SK-N-SH treated with all-trans-retinoic acid at 6 μM for 48 hours (cell line): ENCODE measurements around the gene COL24A1.

Source experiments
- ATAC-seq: fragments of 200-7000 bp; cut with Tn5 transposase; 3 replicates; pipeline ENCODE4 v1.9.1; 2020; ENCODE audit warnings: mild to moderate bottlenecking, moderate library complexity
- ARNTL ChIP-seq: fragments of 450-650 bp; formaldehyde crosslinking; IDR thresholded peaks from 2 replicates; pipeline ENCODE4 v1.5.0; 2020; ENCODE audit warnings: low read depth, mild to moderate bottlenecking, moderate library complexity, borderline replicate concordance
- BACH2 ChIP-seq: fragments of 250-450 bp; sonication (Bioruptor Pico); IDR thresholded peaks from 2 replicates; pipeline ENCODE4 v1.9.0; 2021; ENCODE audit warnings: mild to moderate bottlenecking, borderline replicate concordance
- ESRRG ChIP-seq: fragments of 250-450 bp; sonication (Bioruptor Pico); IDR thresholded peaks from 2 replicates; pipeline ENCODE4 v1.6.1; 2021; ENCODE audit warnings: mild to moderate bottlenecking
- ISL1 ChIP-seq: fragments of 250-450 bp; sonication (Bioruptor Pico); IDR thresholded peaks from 2 replicates; pipeline ENCODE4 v2.1.2; 2022; ENCODE audit warnings: mild to moderate bottlenecking, moderate library complexity
- OSR1 ChIP-seq: fragments of 250-450 bp; sonication (Bioruptor Pico); IDR thresholded peaks from 2 replicates; pipeline ENCODE4 v1.8.0; 2022; ENCODE audit warnings: moderate library complexity, mild to moderate bottlenecking, inconsistent platforms
- PPARA ChIP-seq: fragments of 250-450 bp; sonication (Bioruptor Pico); IDR thresholded peaks from 2 replicates; pipeline ENCODE4 v1.5.0; 2020; ENCODE audit warnings: mild to moderate bottlenecking, borderline replicate concordance
- RARB ChIP-seq: fragments of 250-450 bp; sonication (Bioruptor Pico); IDR thresholded peaks from 2 replicates; pipeline ENCODE4 v1.8.0; 2021; ENCODE audit warnings: mild to moderate bottlenecking, moderate library complexity
- SNAI2 ChIP-seq: fragments of 250-450 bp; sonication (Bioruptor Pico); IDR thresholded peaks from 2 replicates; pipeline ENCODE4 v1.5.0; 2020; ENCODE audit warnings: mild to moderate bottlenecking, moderate library complexity
- TCF4 ChIP-seq: fragments of 250-450 bp; sonication (Bioruptor Pico); IDR thresholded peaks from 2 replicates; pipeline ENCODE4 v1.8.0; 2021; ENCODE audit warnings: mild to moderate bottlenecking, moderate library complexity, borderline replicate concordance
- TOX ChIP-seq: fragments of 250-450 bp; sonication (Bioruptor Pico); IDR thresholded peaks from 2 replicates; pipeline ENCODE4 v1.8.0; 2021; ENCODE audit warnings: mild to moderate bottlenecking, moderate library complexity, borderline replicate concordance
- ZC3H10 ChIP-seq: fragments of 250-450 bp; sonication (Bioruptor Pico); IDR thresholded peaks from 2 replicates; pipeline ENCODE4 v1.5.1; 2021; ENCODE audit warnings: mild to moderate bottlenecking, moderate library complexity
- ZFP3 ChIP-seq: fragments of 250-450 bp; sonication (Bioruptor Pico); IDR thresholded peaks from 2 replicates; pipeline ENCODE4 v1.5.0; 2020; ENCODE audit warnings: mild to moderate bottlenecking, moderate library complexity
- ZFP30 ChIP-seq: fragments of 450-650 bp; formaldehyde crosslinking; IDR thresholded peaks from 2 replicates; pipeline ENCODE4 v1.5.0; 2022; ENCODE audit warnings: mild to moderate bottlenecking, moderate library complexity
- ZNF565 ChIP-seq: fragments of 450-650 bp; formaldehyde crosslinking; conservative IDR thresholded peaks from 2 replicates; pipeline ENCODE4 v1.5.0; 2020; ENCODE audit warnings: low read depth, mild to moderate bottlenecking, moderate library complexity
- ZNF8 ChIP-seq: fragments of 450-650 bp; formaldehyde crosslinking; IDR thresholded peaks from 2 replicates; pipeline ENCODE4 v1.5.0; 2020; ENCODE audit warnings: mild to moderate bottlenecking, moderate library complexity
- TF ChIP-seq, protein P1 (sequence below): fragments of 250-450 bp; sonication (Bioruptor Pico); IDR thresholded peaks from 2 replicates; pipeline ENCODE4 v1.5.1; 2021; ENCODE audit warnings: mild to moderate bottlenecking, moderate library complexity
- TF ChIP-seq, protein P2 (sequence below): fragments of 250-450 bp; sonication (Bioruptor Pico); IDR thresholded peaks from 2 replicates; pipeline ENCODE4 v1.5.0; 2020; ENCODE audit warnings: mild to moderate bottlenecking, moderate library complexity
- TF ChIP-seq, protein P3 (sequence below): fragments of 250-450 bp; sonication (Bioruptor Pico); IDR thresholded peaks from 2 replicates; pipeline ENCODE4 v1.5.1; 2020; ENCODE audit warnings: low read depth, mild to moderate bottlenecking, moderate library complexity
- TF ChIP-seq, protein P4 (sequence below): fragments of 250-450 bp; sonication (Bioruptor Pico); IDR thresholded peaks from 2 replicates; pipeline ENCODE4 v1.8.0; 2020; ENCODE audit warnings: mild to moderate bottlenecking, moderate library complexity, borderline replicate concordance

COL24A1 gene

DNA sequence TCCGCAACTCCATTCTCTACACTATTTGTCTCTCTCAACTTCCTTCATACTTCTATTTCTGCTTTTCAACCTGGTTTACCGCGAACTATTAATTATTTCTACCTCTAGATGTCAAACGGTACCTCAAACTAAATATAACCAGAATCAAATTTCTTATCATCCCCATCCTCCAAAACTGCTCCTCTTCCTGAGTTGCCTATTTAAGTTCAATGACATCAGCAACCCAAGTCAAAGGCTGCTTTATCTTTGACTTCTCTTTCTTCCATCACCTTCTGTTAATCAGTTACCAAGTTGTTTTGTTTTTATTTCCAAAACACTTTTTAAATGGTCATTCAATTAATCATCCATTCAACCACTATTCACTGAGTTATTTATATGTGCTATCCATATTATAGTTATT lies 171.9 kb downstream of the COL24A1 start:
- TF ChIP-seq ZNF8 (CRISPR knock-in tag) (no peak), PPARA (CRISPR knock-in tag) (no peak), ESRRG (CRISPR knock-in tag) (no peak), ZNF565 (CRISPR knock-in tag) (no peak), ARNTL (CRISPR knock-in tag) (no peak), TOX (CRISPR knock-in tag) (no peak), ISL1 (CRISPR knock-in tag) (no peak)
- TF ChIP-seq, protein P1, sequence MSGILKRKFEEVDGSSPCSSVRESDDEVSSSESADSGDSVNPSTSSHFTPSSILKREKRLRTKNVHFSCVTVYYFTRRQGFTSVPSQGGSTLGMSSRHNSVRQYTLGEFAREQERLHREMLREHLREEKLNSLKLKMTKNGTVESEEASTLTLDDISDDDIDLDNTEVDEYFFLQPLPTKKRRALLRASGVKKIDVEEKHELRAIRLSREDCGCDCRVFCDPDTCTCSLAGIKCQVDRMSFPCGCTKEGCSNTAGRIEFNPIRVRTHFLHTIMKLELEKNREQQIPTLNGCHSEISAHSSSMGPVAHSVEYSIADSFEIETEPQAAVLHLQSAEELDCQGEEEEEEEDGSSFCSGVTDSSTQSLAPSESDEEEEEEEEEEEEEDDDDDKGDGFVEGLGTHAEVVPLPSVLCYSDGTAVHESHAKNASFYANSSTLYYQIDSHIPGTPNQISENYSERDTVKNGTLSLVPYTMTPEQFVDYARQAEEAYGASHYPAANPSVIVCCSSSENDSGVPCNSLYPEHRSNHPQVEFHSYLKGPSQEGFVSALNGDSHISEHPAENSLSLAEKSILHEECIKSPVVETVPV (CRISPR knock-in tag), result no peak
- TF ChIP-seq, protein P2, sequence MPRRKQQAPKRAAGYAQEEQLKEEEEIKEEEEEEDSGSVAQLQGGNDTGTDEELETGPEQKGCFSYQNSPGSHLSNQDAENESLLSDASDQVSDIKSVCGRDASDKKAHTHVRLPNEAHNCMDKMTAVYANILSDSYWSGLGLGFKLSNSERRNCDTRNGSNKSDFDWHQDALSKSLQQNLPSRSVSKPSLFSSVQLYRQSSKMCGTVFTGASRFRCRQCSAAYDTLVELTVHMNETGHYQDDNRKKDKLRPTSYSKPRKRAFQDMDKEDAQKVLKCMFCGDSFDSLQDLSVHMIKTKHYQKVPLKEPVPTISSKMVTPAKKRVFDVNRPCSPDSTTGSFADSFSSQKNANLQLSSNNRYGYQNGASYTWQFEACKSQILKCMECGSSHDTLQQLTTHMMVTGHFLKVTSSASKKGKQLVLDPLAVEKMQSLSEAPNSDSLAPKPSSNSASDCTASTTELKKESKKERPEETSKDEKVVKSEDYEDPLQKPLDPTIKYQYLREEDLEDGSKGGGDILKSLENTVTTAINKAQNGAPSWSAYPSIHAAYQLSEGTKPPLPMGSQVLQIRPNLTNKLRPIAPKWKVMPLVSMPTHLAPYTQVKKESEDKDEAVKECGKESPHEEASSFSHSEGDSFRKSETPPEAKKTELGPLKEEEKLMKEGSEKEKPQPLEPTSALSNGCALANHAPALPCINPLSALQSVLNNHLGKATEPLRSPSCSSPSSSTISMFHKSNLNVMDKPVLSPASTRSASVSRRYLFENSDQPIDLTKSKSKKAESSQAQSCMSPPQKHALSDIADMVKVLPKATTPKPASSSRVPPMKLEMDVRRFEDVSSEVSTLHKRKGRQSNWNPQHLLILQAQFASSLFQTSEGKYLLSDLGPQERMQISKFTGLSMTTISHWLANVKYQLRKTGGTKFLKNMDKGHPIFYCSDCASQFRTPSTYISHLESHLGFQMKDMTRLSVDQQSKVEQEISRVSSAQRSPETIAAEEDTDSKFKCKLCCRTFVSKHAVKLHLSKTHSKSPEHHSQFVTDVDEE, result no peak
- no peak for ATAC-seq

DNA sequence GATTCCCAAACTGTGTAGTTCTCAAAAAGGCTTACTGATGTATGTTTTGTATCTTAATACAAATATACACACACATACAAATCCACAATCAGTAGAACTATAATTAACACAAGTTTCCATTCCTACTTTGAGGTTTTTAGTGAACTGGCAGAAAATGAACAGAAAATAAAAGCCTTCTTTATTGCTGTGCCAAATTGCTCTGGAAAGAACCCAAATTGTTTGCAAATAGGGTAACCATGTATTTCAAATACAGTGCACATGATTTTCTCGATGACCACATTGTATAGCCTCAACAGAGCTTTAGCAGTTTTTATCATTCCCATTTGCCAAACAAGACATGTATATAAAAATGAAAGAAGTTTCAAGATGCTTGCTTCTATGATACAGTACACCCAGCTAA lies 173.3 kb downstream of the COL24A1 start:
- no peak for TF ChIP-seq ISL1 (CRISPR knock-in tag)
- TF ChIP-seq ZNF8 (CRISPR knock-in tag), result no peak
- no peak for TF ChIP-seq ZNF565 (CRISPR knock-in tag)
- TF ChIP-seq OSR1, result no peak
- TF ChIP-seq RARB (CRISPR knock-in tag), result no peak
- TF ChIP-seq SNAI2 (CRISPR knock-in tag), result no peak
- TF ChIP-seq, protein P1 (CRISPR knock-in tag), result no peak
- TF ChIP-seq TOX (CRISPR knock-in tag), result no peak
- TF ChIP-seq, protein P3, sequence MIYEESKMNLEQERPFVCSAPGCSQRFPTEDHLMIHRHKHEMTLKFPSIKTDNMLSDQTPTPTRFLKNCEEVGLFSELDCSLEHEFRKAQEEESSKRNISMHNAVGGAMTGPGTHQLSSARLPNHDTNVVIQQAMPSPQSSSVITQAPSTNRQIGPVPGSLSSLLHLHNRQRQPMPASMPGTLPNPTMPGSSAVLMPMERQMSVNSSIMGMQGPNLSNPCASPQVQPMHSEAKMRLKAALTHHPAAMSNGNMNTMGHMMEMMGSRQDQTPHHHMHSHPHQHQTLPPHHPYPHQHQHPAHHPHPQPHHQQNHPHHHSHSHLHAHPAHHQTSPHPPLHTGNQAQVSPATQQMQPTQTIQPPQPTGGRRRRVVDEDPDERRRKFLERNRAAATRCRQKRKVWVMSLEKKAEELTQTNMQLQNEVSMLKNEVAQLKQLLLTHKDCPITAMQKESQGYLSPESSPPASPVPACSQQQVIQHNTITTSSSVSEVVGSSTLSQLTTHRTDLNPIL (CRISPR knock-in tag), result no peak
- TF ChIP-seq ZFP30, result no peak
- TF ChIP-seq, protein P2, result no peak
- no peak for TF ChIP-seq ZFP3 (CRISPR knock-in tag)
- TF ChIP-seq TCF4 (CRISPR knock-in tag), result no peak
- TF ChIP-seq BACH2 (CRISPR knock-in tag), result no peak
- TF ChIP-seq PPARA (CRISPR knock-in tag), result no peak
- TF ChIP-seq ZC3H10 (CRISPR knock-in tag), result no peak
- TF ChIP-seq, protein P4, sequence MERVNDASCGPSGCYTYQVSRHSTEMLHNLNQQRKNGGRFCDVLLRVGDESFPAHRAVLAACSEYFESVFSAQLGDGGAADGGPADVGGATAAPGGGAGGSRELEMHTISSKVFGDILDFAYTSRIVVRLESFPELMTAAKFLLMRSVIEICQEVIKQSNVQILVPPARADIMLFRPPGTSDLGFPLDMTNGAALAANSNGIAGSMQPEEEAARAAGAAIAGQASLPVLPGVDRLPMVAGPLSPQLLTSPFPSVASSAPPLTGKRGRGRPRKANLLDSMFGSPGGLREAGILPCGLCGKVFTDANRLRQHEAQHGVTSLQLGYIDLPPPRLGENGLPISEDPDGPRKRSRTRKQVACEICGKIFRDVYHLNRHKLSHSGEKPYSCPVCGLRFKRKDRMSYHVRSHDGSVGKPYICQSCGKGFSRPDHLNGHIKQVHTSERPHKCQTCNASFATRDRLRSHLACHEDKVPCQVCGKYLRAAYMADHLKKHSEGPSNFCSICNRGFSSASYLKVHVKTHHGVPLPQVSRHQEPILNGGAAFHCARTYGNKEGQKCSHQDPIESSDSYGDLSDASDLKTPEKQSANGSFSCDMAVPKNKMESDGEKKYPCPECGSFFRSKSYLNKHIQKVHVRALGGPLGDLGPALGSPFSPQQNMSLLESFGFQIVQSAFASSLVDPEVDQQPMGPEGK, result no peak
- TF ChIP-seq, all 23 proteins: peak for 0
- no peak for ATAC-seq
